Measurements from ENCODE around the gene PDRG1. TPM values are rescaled to one million over a fixed set of nuclear protein-coding genes. Genes with fewer than 3 reads are reported as not detected.

PDRG1 gene
- total RNA-seq, result 10 to 100 TPM in 1 of 10 donors, 1 to 10 TPM in 9; 6.4 to 10.7 (median 7.5) TPM
- polyA plus RNA-seq, result 10 to 100 TPM in 1 of 2 donors, 1 to 10 TPM in 1; 7.3 to 12.8 TPM
- long read RNA-seq, donor 1, transcript PDRG1-201 (5 exons, 1,998 nt), result major isoform, 13 of 16 reads
- long read RNA-seq, donor 1, partial matches to known transcripts, result 2 of 16 reads
- long read RNA-seq, donor 1, other reads (novel, unspliced or antisense), result 1 of 16 reads
- long read RNA-seq, donor 2, transcript PDRG1-201 (5 exons, 1,998 nt), result major isoform, 11 of 12 reads
- long read RNA-seq, donor 2, partial matches to known transcripts, result 0 of 12 reads
- long read RNA-seq, donor 2, other reads (novel, unspliced or antisense), result 1 of 12 reads
- long read RNA-seq, donor 3, transcript PDRG1-201 (5 exons, 1,998 nt), result major isoform, 22 of 26 reads
- long read RNA-seq, donor 3, partial matches to known transcripts, result 2 of 26 reads
- long read RNA-seq, donor 3, other reads (novel, unspliced or antisense), result 2 of 26 reads

GRCh38 chr20:31951530-31952453 lies at the start of gene PDRG1:
PDRG1 (minus strand) TSS chr20:31952046; CDS start chr20:31951961, 85 bp downstream.
- WGBS, 2 donors, result 0 to 1% methylated on average over 63 of the region's 63 CpGs
- peak; percentile 97 to 99 (median 99) for ATAC-seq
- Histone ChIP-seq H3K9me3 (peaks cover 0 to 8% (median 0%) of the 10 kb centered on the region in 11 donors), H3K27ac (peak within 1 kb of the TSS in 9 of 10 donors; percentile 50 to 90 (median 86)), H3K36me3 (peaks cover 0 to 34% (median 24%) of the 10 kb centered on the region in 9 donors), H3K4me3 (peak within 1 kb of the TSS; percentile 67 to 98 (median 90)), H3K4me1 (peaks cover 8 to 18% (median 15%) of the 10 kb centered on the region in 9 donors), H3K27me3 (peaks cover 0 to 11% (median 0%) of the 10 kb centered on the region in 7 donors)
- TF ChIP-seq, protein P1, sequence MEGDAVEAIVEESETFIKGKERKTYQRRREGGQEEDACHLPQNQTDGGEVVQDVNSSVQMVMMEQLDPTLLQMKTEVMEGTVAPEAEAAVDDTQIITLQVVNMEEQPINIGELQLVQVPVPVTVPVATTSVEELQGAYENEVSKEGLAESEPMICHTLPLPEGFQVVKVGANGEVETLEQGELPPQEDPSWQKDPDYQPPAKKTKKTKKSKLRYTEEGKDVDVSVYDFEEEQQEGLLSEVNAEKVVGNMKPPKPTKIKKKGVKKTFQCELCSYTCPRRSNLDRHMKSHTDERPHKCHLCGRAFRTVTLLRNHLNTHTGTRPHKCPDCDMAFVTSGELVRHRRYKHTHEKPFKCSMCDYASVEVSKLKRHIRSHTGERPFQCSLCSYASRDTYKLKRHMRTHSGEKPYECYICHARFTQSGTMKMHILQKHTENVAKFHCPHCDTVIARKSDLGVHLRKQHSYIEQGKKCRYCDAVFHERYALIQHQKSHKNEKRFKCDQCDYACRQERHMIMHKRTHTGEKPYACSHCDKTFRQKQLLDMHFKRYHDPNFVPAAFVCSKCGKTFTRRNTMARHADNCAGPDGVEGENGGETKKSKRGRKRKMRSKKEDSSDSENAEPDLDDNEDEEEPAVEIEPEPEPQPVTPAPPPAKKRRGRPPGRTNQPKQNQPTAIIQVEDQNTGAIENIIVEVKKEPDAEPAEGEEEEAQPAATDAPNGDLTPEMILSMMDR (IDR thresholded peaks at IDR 0.05), result peak; percentile 80 to 99 (median 96)
- intact Hi-C loops (cut with DNase I), result loop anchor here in 9 of 10 donors (1.0 to 10.0 kb wide), 9 partner anchors 73 to 129 kb away; no protein-coding TSS in a partner anchor
- DNase-seq, result peak; percentile 94 to 97

- intact Hi-C loops (cut with DNase I), result no loop called here
- ATAC-seq (no peak), DNase-seq (no peak)
- Histone ChIP-seq H3K4me3 (no peak overlapping the region), H3K36me3 (no peaks in the 10 kb centered on the region), H3K9me3 (no peaks in the 10 kb centered on the region), H3K27me3 (peaks cover 0 to 43% (median 26%) of the 10 kb centered on the region in 7 donors), H3K4me1 (peaks cover 0 to 15% (median 3%) of the 10 kb centered on the region in 9 donors), H3K27ac (no peak overlapping the region)
- TF ChIP-seq, protein P1 (IDR thresholded peaks at IDR 0.05), result no peak
- WGBS, 2 donors, result 62 to 69% methylated on average over 2 of the region's 2 CpGs
These were observed 46.4 kb upstream of the PDRG1 start for GRCh38 chr20:31998246-31998645.

- DNase-seq, result no peak
- H3K4me1 ChIP-seq, result peaks cover 0 to 15% (median 3%) of the 10 kb centered on the region in 9 donors
- no peak overlapping the region for H3K27ac ChIP-seq
- intact Hi-C loops (cut with DNase I), result no loop called here
- no peak overlapping the region for H3K4me3 ChIP-seq
- WGBS, 2 donors, result 96 to 98% methylated on average over 18 of the region's 18 CpGs
- no peaks in the 10 kb centered on the region for H3K9me3 ChIP-seq
- peaks cover 0 to 46% (median 26%) of the 10 kb centered on the region in 7 donors for H3K27me3 ChIP-seq
- ATAC-seq, result no peak
- TF ChIP-seq, protein P1 (IDR thresholded peaks at IDR 0.05), result no peak
- no peaks in the 10 kb centered on the region for H3K36me3 ChIP-seq
These were observed 45.1 kb upstream of the PDRG1 start for GRCh38 chr20:31996996-31997395.

DNA sequence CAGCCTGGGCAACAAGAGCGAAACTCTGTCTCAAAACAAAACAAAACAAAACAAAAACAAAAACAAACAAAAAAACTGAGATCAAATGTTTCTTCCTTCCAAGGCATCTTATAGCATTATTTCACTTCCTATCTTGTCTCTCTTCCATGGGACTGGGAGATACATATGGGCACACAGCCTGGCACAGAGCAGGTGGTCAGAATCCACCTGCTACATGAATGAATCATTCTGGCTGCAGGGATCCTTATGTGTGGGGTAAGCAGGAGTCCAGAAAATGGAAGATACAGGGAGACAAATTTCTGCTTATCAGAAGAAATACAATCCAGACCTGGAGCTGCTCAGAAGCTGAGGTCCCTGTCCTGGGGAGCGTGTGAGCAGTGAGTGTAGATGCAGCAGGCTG lies 40.2 kb upstream of the PDRG1 start:
- TF ChIP-seq, protein P1 (IDR thresholded peaks at IDR 0.05), result no peak
- Histone ChIP-seq H3K9me3 (no peaks in the 10 kb centered on the region), H3K27ac (no peak overlapping the region), H3K4me1 (peaks cover 0 to 6% (median 0%) of the 10 kb centered on the region in 9 donors), H3K4me3 (no peak overlapping the region), H3K27me3 (peaks cover 0 to 39% (median 26%) of the 10 kb centered on the region in 7 donors), H3K36me3 (no peaks in the 10 kb centered on the region)
- DNase-seq (no peak), ATAC-seq (no peak)
- WGBS, 2 donors, result 75 to 86% methylated on average over 2 of the region's 2 CpGs
- intact Hi-C loops (cut with DNase I), result no loop called here
